NOMO-1 (cell line): ENCODE measurements around the gene TMEM135.
"Not testable (repeated sequence)": the region's sequence is repeated elsewhere in the genome, so short reads cannot be mapped to it uniquely, and the experiment has no call there.

Experiments used
- DNase-seq, 2 experiments: peaks; one replicate each; lab custom pipeline; 2025; ENCODE audit not compliant: unreplicated experiment in 2 of 2; lab: John Stamatoyannopoulos, UW

The TMEM135 gene

GRCh38 chr11:87020336-87020735 lies 17.4 kb upstream of the TMEM135 start:
- DNase-seq: no peak

DNA sequence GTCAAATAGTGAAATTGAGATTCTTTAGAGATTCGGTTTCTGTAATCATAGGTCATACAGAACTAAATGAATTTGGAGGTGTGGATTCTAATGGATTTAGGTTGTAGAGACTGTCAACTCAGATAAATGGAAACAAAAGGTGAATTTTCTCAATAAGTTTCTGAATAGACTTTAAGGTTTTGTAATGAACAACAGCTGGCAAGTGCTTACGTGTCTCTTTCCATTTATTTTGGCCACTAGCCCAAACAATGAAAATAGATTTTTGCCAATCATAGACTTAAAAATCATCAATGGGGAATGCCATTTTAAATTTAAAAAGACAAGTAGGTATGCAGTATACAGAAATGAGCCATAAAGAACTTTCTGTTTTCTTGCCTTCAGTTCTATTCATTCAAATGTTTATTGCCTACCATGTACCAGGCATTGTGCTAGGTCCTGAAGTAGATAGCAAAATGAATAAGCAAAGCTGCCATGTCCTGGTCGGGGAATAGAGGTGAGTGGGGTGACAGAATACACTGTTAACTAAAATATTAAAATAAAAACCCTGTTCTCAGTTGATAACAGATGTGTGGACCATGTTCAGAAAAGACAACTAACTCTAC lies 16.9 kb upstream of the TMEM135 start:
- no peak for DNase-seq

GRCh38 chr11:87022254-87022653 lies 15.5 kb upstream of the TMEM135 start:
- DNase-seq: no peak

- DNase-seq: no peak
These were observed 15.0 kb upstream of the TMEM135 start for GRCh38 chr11:87022738-87023137.

DNA sequence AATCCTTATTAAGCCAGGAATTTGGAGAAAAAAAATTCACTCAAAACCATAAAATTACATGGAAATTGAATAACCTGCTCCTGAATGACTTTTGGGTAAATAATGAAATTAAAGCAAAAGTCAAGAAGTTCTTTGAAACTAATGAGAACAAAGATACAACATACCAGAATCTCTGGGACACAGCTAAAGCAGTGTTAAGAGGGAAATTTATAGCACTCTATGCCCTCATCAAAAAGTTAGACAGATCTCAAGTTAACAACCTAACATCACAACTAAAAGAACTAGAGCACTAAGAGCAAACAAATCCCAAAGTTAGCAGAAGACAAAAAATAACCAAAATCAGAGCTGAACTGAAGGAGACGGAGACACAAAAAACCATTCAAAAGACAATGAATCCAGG lies 11.3 kb upstream of the TMEM135 start:
- DNase-seq: not testable (repeated sequence)

- DNase-seq: no peak
These were observed 7.2 kb upstream of the TMEM135 start for GRCh38 chr11:87030458-87031054.

DNA sequence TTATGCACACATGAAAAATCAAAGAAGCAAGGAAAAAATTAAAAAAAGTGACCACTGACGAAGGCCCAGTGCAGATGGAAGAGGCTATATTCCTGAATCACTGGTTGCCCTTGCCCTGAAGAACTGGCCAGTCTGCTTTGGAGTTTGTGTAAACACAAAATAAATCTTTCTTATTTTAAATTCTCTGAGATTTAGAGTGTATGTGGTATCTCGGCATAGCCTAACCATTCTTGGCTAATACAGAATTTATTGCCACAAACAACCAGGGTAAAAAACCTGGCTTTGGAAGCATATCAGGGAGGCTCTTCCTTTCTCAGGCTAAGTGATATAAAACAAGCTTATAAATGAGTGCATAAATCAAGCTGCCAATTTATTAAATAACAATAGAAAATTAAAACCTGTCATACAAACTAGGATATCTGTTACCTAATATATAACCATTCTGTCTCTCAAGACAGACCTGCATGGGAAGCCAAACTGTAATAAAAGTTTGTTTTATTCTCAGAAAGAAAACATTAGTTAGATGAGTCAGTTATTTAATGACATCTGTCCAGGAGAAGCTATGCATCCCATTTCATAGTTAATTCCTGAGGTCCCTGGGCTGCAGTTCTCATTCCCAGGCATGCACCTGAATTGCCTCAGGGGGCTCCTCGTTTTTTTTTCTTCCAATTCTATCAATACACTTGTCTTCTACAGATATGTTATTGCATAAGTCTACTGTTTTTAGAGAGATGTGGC lies 6.1 kb upstream of the TMEM135 start:
- DNase-seq: no peak

DNA sequence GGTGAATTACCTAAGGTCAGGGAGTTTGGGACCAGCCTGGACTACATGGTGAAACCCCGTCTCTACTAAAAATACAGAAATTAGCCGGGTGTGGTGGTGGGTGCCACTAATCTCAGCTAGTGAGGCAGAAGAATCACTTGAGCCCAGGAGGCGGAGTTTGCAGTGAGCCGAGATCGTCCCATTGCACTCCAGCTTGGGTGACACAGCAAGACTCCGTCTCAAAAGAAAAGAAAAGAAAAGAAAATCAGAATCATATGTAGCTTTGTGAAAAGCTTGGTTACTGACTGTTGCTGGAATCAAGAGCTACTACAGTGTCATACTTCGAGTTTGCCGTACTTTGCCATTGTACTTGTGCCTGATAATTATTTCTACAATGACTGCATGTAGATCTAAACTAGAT lies 4.2 kb upstream of the TMEM135 start:
- DNase-seq: no peak

DNA sequence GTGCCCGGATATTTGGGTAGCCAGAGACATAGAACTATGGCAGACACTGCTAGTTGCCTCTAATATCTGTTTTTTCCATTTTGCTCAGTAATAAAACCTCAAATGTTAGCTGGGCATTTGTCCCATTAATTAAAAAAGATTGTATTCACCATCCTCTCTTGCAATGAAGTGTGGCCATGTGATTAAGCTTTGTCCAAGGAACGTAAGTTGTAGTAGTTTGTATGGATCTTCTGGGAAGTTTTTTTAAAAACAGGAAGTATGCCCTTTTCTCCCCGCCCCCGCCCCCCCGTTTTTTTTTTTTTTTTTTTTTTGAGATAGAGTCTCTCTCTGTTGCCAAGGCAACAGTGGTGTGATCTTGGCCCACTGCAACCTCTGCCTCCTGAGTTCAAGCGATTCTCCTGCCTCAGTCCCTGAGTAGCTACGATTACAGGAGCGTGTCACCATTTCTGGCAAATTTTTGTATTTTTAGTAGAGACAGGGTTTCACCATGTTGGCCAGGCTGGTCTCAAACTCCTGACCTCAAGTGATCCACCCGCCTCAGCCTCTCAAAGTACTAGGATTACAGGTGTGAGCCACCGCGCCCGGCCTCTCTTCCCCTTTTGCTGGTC lies 1.7 kb upstream of the TMEM135 start:
- DNase-seq: no peak

DNA sequence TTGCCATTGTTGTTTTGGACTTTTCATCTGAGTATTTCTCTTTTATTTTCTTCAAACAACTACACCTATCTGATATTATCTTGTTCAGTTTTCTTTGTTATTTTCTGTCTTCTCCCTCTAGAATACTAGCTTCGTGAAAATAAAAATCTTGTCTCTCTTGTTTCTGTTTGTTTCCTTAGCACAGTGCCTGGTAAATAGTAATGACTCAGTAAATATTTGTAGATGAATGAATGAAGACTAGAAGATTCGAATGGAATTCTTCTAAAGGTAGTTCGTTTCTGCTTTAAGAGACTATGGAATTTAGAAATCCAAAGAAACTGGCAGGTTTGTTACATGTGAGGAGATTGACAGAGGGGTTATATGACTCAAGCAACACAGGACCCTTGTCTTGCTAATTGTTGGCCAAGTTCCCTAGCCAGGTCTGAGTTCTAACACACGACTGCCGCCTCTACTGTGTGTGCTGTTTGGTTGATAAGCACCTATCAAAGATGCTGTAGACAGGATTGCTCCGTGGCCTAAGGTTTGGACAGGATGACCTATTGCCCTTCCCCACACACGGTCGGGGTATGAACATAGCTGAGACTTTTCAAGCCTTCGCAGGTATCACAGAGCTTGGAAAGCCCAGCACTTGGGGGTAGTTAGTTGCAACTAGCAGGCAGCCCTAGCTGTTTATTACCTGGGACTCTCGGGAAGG lies 831 bp upstream of the TMEM135 start:
- no peak for DNase-seq

DNA sequence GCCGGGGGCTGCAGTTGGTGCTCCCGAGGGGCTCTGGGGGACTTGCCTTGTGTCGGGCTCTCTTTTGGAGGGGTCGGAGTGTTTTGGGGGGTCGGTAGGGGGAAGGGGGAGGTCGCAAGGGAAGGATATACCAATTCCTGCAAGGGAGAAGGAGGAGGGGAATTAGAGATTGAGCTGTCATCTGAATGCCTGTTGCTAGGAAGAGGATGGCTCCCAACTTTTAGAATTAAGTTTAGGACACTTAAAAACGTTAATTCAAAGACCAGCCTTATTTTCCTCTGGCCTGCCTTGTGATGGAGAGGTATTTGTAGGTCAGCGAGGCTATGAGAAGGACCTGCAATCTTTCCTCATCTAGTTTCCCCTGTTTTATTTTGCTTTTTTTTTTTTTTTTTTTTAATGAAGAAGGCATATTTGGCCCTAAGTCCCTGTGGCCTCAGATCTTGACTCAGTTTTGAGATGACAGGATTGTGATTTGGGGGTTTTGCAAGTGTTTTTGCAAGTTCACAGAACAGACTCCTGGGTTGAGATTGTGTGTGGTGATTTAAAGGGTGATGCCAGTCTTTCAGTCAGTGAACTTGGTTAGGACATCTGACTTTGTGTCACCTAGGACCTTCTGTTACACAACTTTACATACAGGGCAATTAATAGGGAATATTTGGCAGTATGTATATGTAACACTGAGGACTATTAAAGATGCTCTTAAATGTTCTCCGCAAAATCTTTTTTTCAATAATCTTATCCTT lies 672 bp downstream of the TMEM135 start:
- DNase-seq: peak in 1 of 2 experiments; percentile 15

- DNase-seq: no peak
These were observed 1.6 kb downstream of the TMEM135 start for GRCh38 chr11:87039371-87039770.

DNA sequence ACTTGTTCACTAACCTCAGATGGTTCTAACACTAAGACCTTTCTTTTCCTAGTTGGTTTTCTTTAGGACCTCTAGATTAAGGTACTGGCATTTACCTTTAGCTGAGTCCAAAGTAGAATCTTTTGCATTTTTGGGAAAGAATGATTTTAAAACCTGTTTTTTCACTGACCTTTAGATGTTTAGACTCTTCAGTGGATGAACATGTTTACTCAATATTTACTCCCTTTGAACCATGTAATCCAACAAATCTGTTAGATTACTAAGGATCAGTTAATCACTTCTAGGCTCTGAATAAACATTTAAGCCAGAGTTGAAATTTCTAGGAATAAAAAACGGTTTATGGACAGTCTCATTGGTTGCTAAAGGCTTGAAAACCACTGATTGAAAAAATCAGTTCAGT lies 6.2 kb downstream of the TMEM135 start:
- no peak for DNase-seq

GRCh38 chr11:87046824-87047223 lies 9.1 kb downstream of the TMEM135 start:
- DNase-seq: no peak

DNA sequence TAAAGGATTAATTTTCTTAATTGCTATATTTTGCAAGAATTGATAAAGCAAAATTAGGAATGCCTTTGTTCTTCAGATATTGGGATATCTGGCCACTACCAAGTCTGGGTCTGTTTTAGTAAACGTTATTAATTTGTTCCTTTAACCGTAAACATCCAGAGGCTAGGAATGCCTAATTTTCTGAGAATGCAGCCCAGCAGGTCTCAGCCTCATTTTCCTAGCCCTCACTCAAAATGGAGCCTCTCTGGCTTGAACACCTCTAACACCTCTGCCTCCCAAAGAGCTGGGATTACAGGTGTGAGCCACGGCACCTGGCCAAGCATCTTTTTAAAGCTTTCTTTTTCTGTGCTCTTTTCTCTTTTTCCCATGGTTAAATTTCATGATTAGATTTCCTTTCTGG lies 18.4 kb downstream of the TMEM135 start:
- DNase-seq: no peak

GRCh38 chr11:87057749-87058148 lies 20.0 kb downstream of the TMEM135 start:
- DNase-seq: no peak

GRCh38 chr11:87059596-87060390 lies 22.1 kb downstream of the TMEM135 start:
- no peak for DNase-seq

DNA sequence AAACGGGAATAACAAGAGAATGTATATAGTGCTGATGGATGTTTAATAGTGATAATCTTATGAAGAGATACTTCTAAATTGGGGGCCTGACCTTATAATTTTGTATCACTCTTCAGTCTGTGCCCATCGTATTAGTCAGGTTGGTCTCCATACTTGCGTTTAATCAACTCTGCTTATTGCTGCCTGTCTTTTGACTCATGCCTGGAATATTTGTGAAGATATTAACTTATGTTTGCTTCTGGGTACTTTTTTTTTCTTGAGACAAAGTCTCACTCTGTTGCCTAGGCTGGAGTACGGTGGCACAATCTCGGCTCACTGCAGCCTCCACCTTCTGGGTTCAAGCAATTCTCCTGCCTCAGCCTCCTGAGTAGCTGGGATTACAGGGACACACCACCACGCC lies 24.0 kb downstream of the TMEM135 start:
- no peak for DNase-seq

DNA sequence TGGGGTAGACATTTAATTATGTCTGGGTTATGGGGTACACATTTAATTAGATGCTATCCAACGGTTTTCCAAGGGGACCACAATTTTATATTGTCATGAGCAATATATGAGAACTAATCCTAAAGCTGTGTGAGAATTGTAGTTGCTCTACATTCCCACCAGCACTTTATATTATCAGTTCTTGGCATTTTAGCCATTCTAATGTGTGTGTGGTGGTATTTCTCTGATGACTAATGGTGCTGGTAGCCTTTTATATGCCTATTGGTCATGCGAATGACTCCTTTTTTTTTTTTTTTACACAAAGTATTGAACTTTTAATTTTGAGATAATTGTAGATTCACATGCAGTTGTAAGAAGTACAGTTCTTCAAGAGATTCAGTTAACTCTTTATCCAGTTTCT lies 26.2 kb downstream of the TMEM135 start:
- no peak for DNase-seq

DNA sequence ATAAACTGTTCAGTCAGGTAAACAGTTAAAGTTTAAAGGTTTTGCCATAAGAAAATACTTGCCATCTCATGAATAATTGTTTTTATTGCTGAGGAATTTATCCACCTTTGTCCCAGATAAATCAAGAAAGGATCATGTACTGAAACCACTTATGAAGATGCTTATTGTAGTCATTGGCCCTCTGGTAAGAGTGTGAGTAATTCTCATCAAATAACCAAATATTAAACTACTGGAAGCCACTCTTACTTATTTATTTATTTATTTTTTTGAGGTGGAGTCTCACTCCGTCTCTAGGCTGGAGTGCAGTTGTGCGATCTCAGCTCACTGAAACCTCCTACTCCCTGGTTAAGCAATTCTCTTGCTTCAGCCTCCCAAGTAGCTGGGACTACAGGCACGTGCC lies 35.1 kb downstream of the TMEM135 start:
- no peak for DNase-seq
